GM18526 (cell line): Measurements from ENCODE around the gene KTI12.

Experiments used
- POLR2A ChIP-seq: IDR thresholded peaks from 3 replicates; pipeline ENCODE4 v1.6.1; 2011; ENCODE audit not compliant: insufficient read length; ENCODE audit errors: extremely low read depth

The KTI12 gene, protein sequence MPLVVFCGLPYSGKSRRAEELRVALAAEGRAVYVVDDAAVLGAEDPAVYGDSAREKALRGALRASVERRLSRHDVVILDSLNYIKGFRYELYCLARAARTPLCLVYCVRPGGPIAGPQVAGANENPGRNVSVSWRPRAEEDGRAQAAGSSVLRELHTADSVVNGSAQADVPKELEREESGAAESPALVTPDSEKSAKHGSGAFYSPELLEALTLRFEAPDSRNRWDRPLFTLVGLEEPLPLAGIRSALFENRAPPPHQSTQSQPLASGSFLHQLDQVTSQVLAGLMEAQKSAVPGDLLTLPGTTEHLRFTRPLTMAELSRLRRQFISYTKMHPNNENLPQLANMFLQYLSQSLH

GRCh38 chr1:52033190-52034049, at the start of gene KTI12:
KTI12 (minus strand) TSS chr1:52033810; CDS start chr1:52033761, 49 bp downstream.
- TF ChIP-seq POLR2A: peak; percentile 90

- TF ChIP-seq POLR2A: no peak
Measured at GRCh38 chr1:52080014-52080415, 46.4 kb upstream of the KTI12 start.

- no peak for TF ChIP-seq POLR2A
Measured at GRCh38 chr1:52072291-52072690, 38.7 kb upstream of the KTI12 start.

DNA sequence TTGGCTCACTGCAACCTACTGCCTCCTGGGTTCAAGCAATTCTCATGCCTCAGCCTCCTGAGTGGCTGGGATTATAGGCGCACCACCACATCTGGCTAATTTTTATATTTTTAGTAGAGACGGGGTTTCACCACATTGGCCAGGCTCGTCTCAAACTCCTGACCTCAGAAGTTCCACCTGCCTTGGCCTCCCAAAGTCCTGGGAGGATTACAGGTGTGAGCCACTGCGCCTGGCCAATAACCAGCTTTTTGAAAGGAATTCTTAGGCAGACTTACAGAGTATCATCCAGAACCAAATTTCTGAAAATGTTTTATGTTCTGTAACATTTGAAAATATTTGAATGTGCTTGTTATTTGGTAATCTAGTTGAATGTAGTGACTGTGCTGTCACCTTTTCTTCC, 37.1 kb upstream of the KTI12 start:
- no peak for TF ChIP-seq POLR2A

- TF ChIP-seq POLR2A: no peak
Measured at GRCh38 chr1:52063192-52063591, 29.6 kb upstream of the KTI12 start.

DNA sequence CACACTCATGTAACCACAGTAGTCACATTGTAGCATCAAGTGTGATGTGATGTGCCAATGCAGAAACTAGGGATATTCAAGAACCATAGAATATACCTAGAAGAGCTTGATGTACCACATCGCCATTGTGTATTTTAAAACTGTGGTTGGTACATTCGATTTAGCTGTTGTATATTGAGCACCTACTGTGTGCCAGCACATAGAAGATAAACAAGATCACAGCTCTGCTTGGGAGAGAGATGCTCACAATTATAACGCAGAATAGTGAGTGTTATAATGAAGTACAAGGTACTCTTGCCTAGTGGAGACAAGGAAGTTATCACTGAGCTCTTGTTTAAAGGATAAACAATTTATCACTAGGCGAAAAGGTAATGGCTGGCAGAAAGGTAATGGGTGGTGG, 27.2 kb upstream of the KTI12 start:
- no peak for TF ChIP-seq POLR2A

GRCh38 chr1:52059888-52060287, 26.3 kb upstream of the KTI12 start:
- TF ChIP-seq POLR2A: no peak

GRCh38 chr1:52059321-52059720, 25.7 kb upstream of the KTI12 start:
- no peak for TF ChIP-seq POLR2A

- no peak for TF ChIP-seq POLR2A
Measured at GRCh38 chr1:52057876-52058415, 24.3 kb upstream of the KTI12 start.

- TF ChIP-seq POLR2A: no peak
Measured at GRCh38 chr1:52057255-52057654, 23.6 kb upstream of the KTI12 start.

GRCh38 chr1:52056937-52057231, 23.3 kb upstream of the KTI12 start:
- TF ChIP-seq POLR2A: no peak

DNA sequence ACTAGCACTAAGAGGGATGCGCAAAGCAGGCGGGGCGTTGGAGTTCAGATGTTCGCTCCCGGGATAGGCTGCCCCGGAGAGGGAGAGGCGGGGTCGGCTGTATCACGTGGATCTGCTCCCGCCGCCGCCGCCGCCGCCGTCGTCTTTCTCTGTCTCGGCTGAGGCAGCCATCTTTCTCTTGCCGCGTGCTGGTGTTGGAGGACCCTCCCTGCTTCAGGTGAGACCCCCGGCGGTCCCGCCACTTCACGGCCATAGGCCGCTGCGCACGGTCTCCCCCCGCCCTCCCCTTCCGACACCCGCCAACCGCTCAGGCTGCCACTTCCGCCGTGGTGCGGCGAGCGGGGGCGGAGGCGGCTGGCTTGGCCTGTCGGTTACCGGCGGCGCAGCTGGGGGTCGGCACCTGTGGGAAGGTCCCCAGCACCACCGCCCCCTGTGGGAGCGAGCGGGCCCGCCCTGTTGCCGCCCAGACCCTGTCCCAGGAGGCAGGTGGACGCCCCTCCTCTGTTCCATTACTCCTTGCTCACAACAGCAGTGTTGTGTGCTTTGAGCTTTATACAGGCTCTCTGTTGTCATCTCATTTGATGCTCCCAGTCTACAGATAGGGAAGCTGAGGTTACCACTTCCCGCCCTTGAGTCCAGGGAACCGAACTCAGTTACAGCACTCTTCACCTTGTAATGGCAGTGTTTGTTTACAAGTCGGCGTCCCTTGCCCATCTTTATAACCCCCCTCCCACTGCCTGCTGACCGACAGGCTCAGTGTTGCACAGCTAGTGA, 22.7 kb upstream of the KTI12 start, which contains the start of gene BTF3L4:
BTF3L4 (plus strand) TSS at position 133 of the 774 bp plus-strand sequence. CDS start 3,553 bp downstream, outside the sequence.
- peak; percentile 58 for TF ChIP-seq POLR2A

GRCh38 chr1:52055866-52056162, 22.2 kb upstream of the KTI12 start:
- no peak for TF ChIP-seq POLR2A

GRCh38 chr1:52055066-52055865, 21.7 kb upstream of the KTI12 start, which contains the start of gene TXNDC12:
TXNDC12 (minus strand) TSS chr1:52055191; CDS start chr1:52055096, 95 bp downstream.
- peak; percentile 87 for TF ChIP-seq POLR2A
